Measurements from ENCODE around the gene A2M. TPM values are rescaled to one million over a fixed set of nuclear protein-coding genes. Genes with fewer than 3 reads are reported as not detected.

A2M gene
- total RNA-seq, 1 donor from 2014 or later, result not detected

- H3K27ac Mint-ChIP-seq, result no peak overlapping the region
- H3K36me3 Mint-ChIP-seq (ENCODE audit: low read depth), result peaks cover 2% of the 10 kb centered on the region
- peaks cover 12% of the 10 kb centered on the region for H3K27me3 Mint-ChIP-seq
- no peak overlapping the region for H3K4me3 Mint-ChIP-seq
- intact Hi-C loops (cut with micrococcal nuclease), result loop anchor here (1.0 to 5.0 kb wide), 5 partner anchors 15 to 149 kb away; partner anchors contain the start of gene PHC1
- H3K4me1 Mint-ChIP-seq, result peaks cover 19% of the 10 kb centered on the region
- DNase-seq, result peak; percentile 76
- H3K9me3 Mint-ChIP-seq, result no peaks in the 10 kb centered on the region
These were observed 76.2 kb downstream of the A2M start for GRCh38 chr12:9039397-9039977.

- H3K4me1 Mint-ChIP-seq, result peaks cover 27% of the 10 kb centered on the region
- peaks cover 2% of the 10 kb centered on the region for H3K36me3 Mint-ChIP-seq (ENCODE audit: low read depth)
- H3K4me3 Mint-ChIP-seq, result no peak overlapping the region
- intact Hi-C loops (cut with micrococcal nuclease), result loop anchor here (5.0 kb wide), 1 partner anchor 125 kb away; the partner anchor contains the start of gene PHC1
- peaks cover 7% of the 10 kb centered on the region for H3K27me3 Mint-ChIP-seq
- no peak overlapping the region for H3K27ac Mint-ChIP-seq
- H3K9me3 Mint-ChIP-seq, result no peaks in the 10 kb centered on the region
- DNase-seq, result no peak
These were observed 78.3 kb downstream of the A2M start for GRCh38 chr12:9037431-9037830.

- intact Hi-C loops (cut with micrococcal nuclease), result loop anchor here (5.0 kb wide), 1 partner anchor 124 kb away; the partner anchor contains the start of gene PHC1
- Mint-ChIP-seq H3K9me3 (no peaks in the 10 kb centered on the region), H3K36me3 (ENCODE audit: low read depth) (peaks cover 2% of the 10 kb centered on the region), H3K4me3 (no peak overlapping the region), H3K27me3 (peaks cover 2% of the 10 kb centered on the region), H3K4me1 (peaks cover 27% of the 10 kb centered on the region), H3K27ac (no peak overlapping the region)
- no peak for DNase-seq
These were observed 79.5 kb downstream of the A2M start for GRCh38 chr12:9036227-9036626.

- Mint-ChIP-seq H3K36me3 (ENCODE audit: low read depth) (peaks cover 2% of the 10 kb centered on the region), H3K27me3 (no peaks in the 10 kb centered on the region), H3K9me3 (no peaks in the 10 kb centered on the region), H3K27ac (no peak overlapping the region), H3K4me3 (no peak overlapping the region), H3K4me1 (peaks cover 13% of the 10 kb centered on the region)
- DNase-seq, result no peak
- intact Hi-C loops (cut with micrococcal nuclease), result no loop called here
These were observed 81.6 kb downstream of the A2M start for GRCh38 chr12:9034095-9034494.

DNA sequence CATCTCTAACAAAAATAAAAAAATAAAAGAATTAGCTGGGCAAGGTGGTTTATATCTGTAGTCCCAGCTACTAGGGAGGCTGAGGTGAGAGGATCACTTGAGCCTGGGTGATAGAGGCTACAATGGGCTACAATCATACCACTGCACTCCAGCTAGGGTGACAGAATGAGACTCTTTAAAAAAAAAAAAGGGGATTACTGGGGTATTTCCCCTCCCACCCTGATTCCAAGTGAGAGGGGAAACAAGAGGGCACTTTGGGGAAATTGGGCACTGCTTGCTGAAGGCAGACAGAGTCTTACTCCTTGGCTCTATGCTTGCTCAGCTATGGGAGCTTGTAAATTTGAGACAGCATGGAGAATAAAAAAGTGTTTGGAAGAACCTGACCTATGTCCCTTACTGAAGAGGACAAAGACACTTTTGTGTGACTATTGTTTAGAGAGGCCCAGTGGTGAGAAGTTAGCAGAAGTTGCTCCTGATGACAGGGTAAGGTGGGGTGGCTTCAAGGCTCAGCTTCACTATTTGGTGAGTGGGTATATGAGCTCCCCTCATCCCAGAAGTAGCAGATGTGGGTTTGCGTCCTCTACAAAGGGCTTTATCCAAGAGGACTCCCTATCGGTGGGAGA, 82.3 kb downstream of the A2M start:
- no peaks in the 10 kb centered on the region for H3K9me3 Mint-ChIP-seq
- H3K27me3 Mint-ChIP-seq, result no peaks in the 10 kb centered on the region
- no peak overlapping the region for H3K27ac Mint-ChIP-seq
- intact Hi-C loops (cut with micrococcal nuclease), result no loop called here
- DNase-seq, result no peak
- H3K4me3 Mint-ChIP-seq, result no peak overlapping the region
- peaks cover 14% of the 10 kb centered on the region for H3K4me1 Mint-ChIP-seq
- peaks cover 4% of the 10 kb centered on the region for H3K36me3 Mint-ChIP-seq (ENCODE audit: low read depth)

DNA sequence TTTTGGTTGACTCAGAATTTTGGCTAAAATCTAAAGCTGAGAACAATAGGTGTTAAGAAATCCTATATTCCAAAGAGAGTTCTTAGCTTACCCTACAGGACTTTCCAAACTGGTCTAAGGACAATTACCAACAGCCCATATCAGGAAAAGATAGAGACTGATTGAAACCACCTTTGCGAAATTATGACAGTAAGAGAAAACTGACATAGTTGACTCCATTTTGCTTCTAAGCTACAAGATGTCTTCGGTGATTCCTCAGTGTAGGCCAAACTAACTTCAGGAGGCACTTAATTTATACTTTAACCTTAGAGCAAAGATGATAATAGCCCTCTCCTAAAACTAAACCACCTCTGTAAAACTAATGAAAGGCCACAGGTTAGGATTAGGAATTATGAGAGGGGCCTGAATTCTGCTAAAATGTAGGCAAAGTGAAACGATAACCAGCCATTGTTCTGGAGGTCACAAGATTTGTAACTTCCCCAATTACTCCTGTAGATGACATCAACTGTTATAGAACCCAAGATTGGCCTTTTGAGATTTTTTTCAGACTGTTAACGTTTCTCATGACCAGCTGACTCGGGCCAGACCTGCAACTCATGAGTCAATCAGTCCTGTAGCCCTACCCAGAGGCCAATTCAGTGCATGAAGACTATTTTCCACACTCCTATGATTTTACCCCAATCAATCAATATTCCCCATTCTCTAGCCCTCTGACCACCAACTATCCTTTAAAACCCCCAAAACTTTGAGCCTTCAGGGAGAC, 83.3 kb downstream of the A2M start:
- intact Hi-C loops (cut with micrococcal nuclease), result no loop called here
- Mint-ChIP-seq H3K9me3 (peaks cover 5% of the 10 kb centered on the region), H3K4me1 (peaks cover 19% of the 10 kb centered on the region), H3K36me3 (ENCODE audit: low read depth) (peaks cover 9% of the 10 kb centered on the region), H3K4me3 (no peak overlapping the region), H3K27ac (no peak overlapping the region), H3K27me3 (peaks cover 2% of the 10 kb centered on the region)
- DNase-seq, result no peak

DNA sequence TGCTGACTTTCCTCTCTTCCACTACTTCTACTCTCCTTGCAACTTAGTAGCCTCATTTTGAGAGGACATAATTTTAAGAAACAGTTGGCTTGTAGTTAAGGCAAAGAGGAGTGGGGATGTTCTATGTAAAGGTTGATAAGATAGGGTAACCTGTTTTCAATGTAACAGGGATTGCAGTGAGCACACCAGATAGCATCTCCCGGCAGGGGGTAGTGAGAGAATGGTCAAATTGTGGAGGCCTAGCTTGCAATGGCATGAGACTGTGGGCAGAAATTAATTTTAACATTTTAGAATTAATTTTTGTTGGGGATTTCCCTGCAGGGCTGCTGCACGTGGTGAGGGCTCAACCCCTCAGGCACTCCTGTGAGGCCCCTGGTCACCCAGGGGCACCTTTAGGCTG, 84.9 kb downstream of the A2M start:
- Mint-ChIP-seq H3K9me3 (peaks cover 6% of the 10 kb centered on the region), H3K27ac (no peak overlapping the region), H3K27me3 (peaks cover 2% of the 10 kb centered on the region), H3K36me3 (ENCODE audit: low read depth) (peaks cover 9% of the 10 kb centered on the region), H3K4me3 (no peak overlapping the region), H3K4me1 (peaks cover 21% of the 10 kb centered on the region)
- no peak for DNase-seq
- intact Hi-C loops (cut with micrococcal nuclease), result no loop called here

DNA sequence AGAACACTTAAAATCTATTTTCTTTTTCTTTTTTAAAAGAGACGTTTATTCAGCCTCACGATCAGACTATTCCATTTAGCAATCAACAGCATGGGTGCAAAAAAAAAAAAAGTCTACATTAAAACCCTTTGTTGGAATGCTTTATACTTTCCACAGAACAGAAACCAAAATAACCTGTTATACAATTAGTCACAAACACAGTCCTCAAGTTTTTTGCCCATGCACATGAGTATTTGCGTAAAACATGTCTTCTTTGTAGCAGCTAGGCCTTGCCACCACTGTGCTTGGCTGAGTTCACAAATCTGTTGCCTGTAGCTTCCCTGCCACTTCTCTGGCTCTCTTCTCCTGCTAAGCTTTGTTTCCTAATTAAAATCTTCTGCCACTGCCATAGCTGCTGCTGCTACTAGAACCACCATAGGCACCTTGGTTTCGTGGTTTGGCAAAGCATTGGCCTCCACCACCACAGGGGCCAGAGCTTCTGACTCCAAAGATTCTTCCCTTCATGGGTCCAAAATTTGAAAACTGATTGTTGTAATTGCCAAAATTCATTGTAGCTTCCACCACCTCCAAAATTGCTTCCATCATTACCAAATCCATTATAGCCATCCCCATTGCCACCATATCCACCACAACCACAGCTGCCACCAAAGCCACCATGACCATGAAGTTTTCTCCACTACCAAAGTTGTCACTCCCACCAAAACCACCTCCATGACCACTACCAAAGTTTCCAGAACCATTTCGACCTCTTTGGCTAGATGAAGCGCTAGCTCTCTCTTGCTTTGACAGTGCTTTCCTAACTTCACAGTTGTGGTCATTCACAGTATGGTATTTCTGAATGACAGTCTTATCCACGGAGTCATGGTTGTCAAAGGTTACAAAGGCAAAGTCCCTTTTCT, 88.3 kb downstream of the A2M start:
- peak; percentile 73 for DNase-seq
- peaks cover 14% of the 10 kb centered on the region for H3K4me1 Mint-ChIP-seq
- H3K36me3 Mint-ChIP-seq (ENCODE audit: low read depth), result peaks cover 8% of the 10 kb centered on the region
- H3K4me3 Mint-ChIP-seq, result peak overlapping the region; percentile 8
- H3K9me3 Mint-ChIP-seq, result peaks cover 7% of the 10 kb centered on the region
- H3K27ac Mint-ChIP-seq, result peak overlapping the region; percentile 82
- intact Hi-C loops (cut with micrococcal nuclease), result loop anchor here (5.0 to 10.0 kb wide), 3 partner anchors 40 to 837 kb away; partner anchors contain the start of genes CLEC2B and KLRG1
- H3K27me3 Mint-ChIP-seq, result peaks cover 2% of the 10 kb centered on the region

- H3K4me3 Mint-ChIP-seq, result no peak overlapping the region
- peaks cover 11% of the 10 kb centered on the region for H3K9me3 Mint-ChIP-seq
- H3K27me3 Mint-ChIP-seq, result peaks cover 2% of the 10 kb centered on the region
- H3K36me3 Mint-ChIP-seq (ENCODE audit: low read depth), result peaks cover 8% of the 10 kb centered on the region
- intact Hi-C loops (cut with micrococcal nuclease), result loop anchor here (2.0 to 10.0 kb wide), 3 partner anchors 14 to 840 kb away; partner anchors contain the start of gene CLEC2B
- peaks cover 13% of the 10 kb centered on the region for H3K4me1 Mint-ChIP-seq
- DNase-seq, result no peak
- H3K27ac Mint-ChIP-seq, result no peak overlapping the region
These were observed 91.2 kb downstream of the A2M start for GRCh38 chr12:9024512-9024911.

- no peak overlapping the region for H3K27ac Mint-ChIP-seq
- peaks cover 6% of the 10 kb centered on the region for H3K4me1 Mint-ChIP-seq
- H3K27me3 Mint-ChIP-seq, result peaks cover under 1% of the 10 kb centered on the region
- H3K4me3 Mint-ChIP-seq, result no peak overlapping the region
- peaks cover 9% of the 10 kb centered on the region for H3K9me3 Mint-ChIP-seq
- intact Hi-C loops (cut with micrococcal nuclease), result loop anchor here (10.0 kb wide), 2 partner anchors 528 to 842 kb away; partner anchors contain the start of gene CLEC2B
- H3K36me3 Mint-ChIP-seq (ENCODE audit: low read depth), result peaks cover 3% of the 10 kb centered on the region
- no peak for DNase-seq
These were observed 93.1 kb downstream of the A2M start for GRCh38 chr12:9022592-9022991.

Other genes with a start within 250 kb of the A2M start
- gene PHC1, start 201.4 kb downstream of the A2M start, total RNA-seq, result 7.9 and 8.7 TPM in 2 replicates
- 160 and 167 TPM in 2 replicates for gene M6PR, start 166.3 kb downstream of the A2M start, total RNA-seq
- 0.71 and 0.84 TPM in 2 replicates for gene KLRG1, start 126.4 kb downstream of the A2M start, total RNA-seq
- not detected in 2 replicates for gene PZP, start 92.5 kb upstream of the A2M start, total RNA-seq

Data from activated CD4-positive, alpha-beta T cell treated with anti-CD3 and anti-CD28 coated beads, Interleukin-2, amount 10 ng/mL, durations not matched to agents 24 days and 14 days (primary cell).